ENCODE data around the gene XYLB. TPM values are rescaled to one million over a fixed set of nuclear protein-coding genes. Genes with fewer than 3 reads are reported as not detected.

XYLB gene
- total RNA-seq, 2 donors from 2014 or later = 4.7 to 6.3 TPM

GRCh38 chr3:38331257-38332022 lies 15.1 kb upstream of the XYLB start:
- Mint-ChIP-seq H3K27me3 (ENCODE audit: insufficient read depth) (peaks cover 4% of the 10 kb centered on the region), H3K4me3 (no peak overlapping the region), H3K9me3 (peaks cover 11% of the 10 kb centered on the region), H3K4me1 (no peaks in the 10 kb centered on the region), H3K36me3 (ENCODE audit: low read depth) (no peaks in the 10 kb centered on the region), H3K27ac (no peak overlapping the region)
- 89 to 92% methylated on average over 3 to 4 of the region's 4 CpGs for WGBS, 2 experiments (ENCODE audit: insufficient coverage in 1 of 2, insufficient read length in 1 of 2)
- no peak for DNase-seq
- no peaks in the 10 kb centered on the region for H3K36me3 ChIP-seq (ENCODE audit: control insufficient read depth, insufficient read depth, low read length)
- peaks cover 11% of the 10 kb centered on the region for H3K9me3 ChIP-seq (ENCODE audit: control insufficient read depth, low read length)
- no peaks in the 10 kb centered on the region for H3K27me3 ChIP-seq (ENCODE audit: control insufficient read depth, insufficient read depth, low read length, poor library complexity, severe bottlenecking)
- no peak overlapping the region for H3K27ac ChIP-seq (ENCODE audit: low read depth, low read length)
- no peak overlapping the region for H3K4me3 ChIP-seq (ENCODE audit: low read length)
- H3K9ac ChIP-seq (ENCODE audit: extremely low read depth, low read length, poor library complexity, severe bottlenecking) = no peak overlapping the region
- no peak for TF ChIP-seq CTCF (conservative IDR thresholded peaks at IDR 0.05)
- no peaks in the 10 kb centered on the region for H3K4me1 ChIP-seq (ENCODE audit: control insufficient read depth, insufficient read depth, low read length)

GRCh38 chr3:38332201-38332600 lies 14.4 kb upstream of the XYLB start:
- Mint-ChIP-seq H3K4me3 (no peak overlapping the region), H3K36me3 (ENCODE audit: low read depth) (no peaks in the 10 kb centered on the region), H3K9me3 (peaks cover 9% of the 10 kb centered on the region), H3K4me1 (no peaks in the 10 kb centered on the region), H3K27ac (no peak overlapping the region), H3K27me3 (ENCODE audit: insufficient read depth) (peaks cover 4% of the 10 kb centered on the region)
- Histone ChIP-seq H3K27me3 (ENCODE audit: control insufficient read depth, insufficient read depth, low read length, poor library complexity, severe bottlenecking) (no peaks in the 10 kb centered on the region), H3K9ac (ENCODE audit: extremely low read depth, low read length, poor library complexity, severe bottlenecking) (no peak overlapping the region), H3K4me3 (ENCODE audit: low read length) (no peak overlapping the region), H3K9me3 (ENCODE audit: control insufficient read depth, low read length) (peaks cover 6% of the 10 kb centered on the region), H3K36me3 (ENCODE audit: control insufficient read depth, insufficient read depth, low read length) (no peaks in the 10 kb centered on the region), H3K4me1 (ENCODE audit: control insufficient read depth, insufficient read depth, low read length) (no peaks in the 10 kb centered on the region), H3K27ac (ENCODE audit: low read depth, low read length) (no peak overlapping the region)
- WGBS, 2 experiments (ENCODE audit: insufficient coverage in 1 of 2, insufficient read length in 1 of 2) = 70% methylated on average over 3 of the region's 3 CpGs; no CpG with 5 or more reads in 1 of the 2 experiments
- TF ChIP-seq CTCF (conservative IDR thresholded peaks at IDR 0.05) = no peak
- no peak for DNase-seq

- Histone ChIP-seq H3K4me1 (ENCODE audit: control insufficient read depth, insufficient read depth, low read length) (no peaks in the 10 kb centered on the region), H3K27me3 (ENCODE audit: control insufficient read depth, insufficient read depth, low read length, poor library complexity, severe bottlenecking) (no peaks in the 10 kb centered on the region), H3K4me3 (ENCODE audit: low read length) (no peak overlapping the region), H3K27ac (ENCODE audit: low read depth, low read length) (no peak overlapping the region), H3K9ac (ENCODE audit: extremely low read depth, low read length, poor library complexity, severe bottlenecking) (no peak overlapping the region), H3K9me3 (ENCODE audit: control insufficient read depth, low read length) (no peaks in the 10 kb centered on the region), H3K36me3 (ENCODE audit: control insufficient read depth, insufficient read depth, low read length) (no peaks in the 10 kb centered on the region)
- Mint-ChIP-seq H3K27me3 (ENCODE audit: insufficient read depth) (peaks cover 2% of the 10 kb centered on the region), H3K9me3 (no peaks in the 10 kb centered on the region), H3K4me1 (no peaks in the 10 kb centered on the region), H3K36me3 (ENCODE audit: low read depth) (no peaks in the 10 kb centered on the region), H3K4me3 (no peak overlapping the region), H3K27ac (no peak overlapping the region)
- 90 to 91% methylated on average over 4 to 5 of the region's 5 CpGs for WGBS, 2 experiments (ENCODE audit: insufficient coverage in 1 of 2, insufficient read length in 1 of 2)
- TF ChIP-seq CTCF (conservative IDR thresholded peaks at IDR 0.05) = no peak
- DNase-seq = no peak
These were observed 12.2 kb upstream of the XYLB start for GRCh38 chr3:38334142-38335055.

Measured in endodermal cell (in vitro differentiated cells).